Activated T-cell treated with anti-CD3 and anti-CD28 coated beads, Interleukin-2, amount 50 U/mL, for 48 hours (primary cell): Measurements from ENCODE around the gene CYS1.
A peak's percentile ranks its signal among the peaks of the same experiment; 100 is the strongest.

Source experiments
- DNase-seq, 2 experiments: peaks; one replicate each; pipeline ENCODE4 v3.0.0-alpha.2; 2020

The CYS1 gene

GRCh38 chr2:10091182-10091888 lies 11.1 kb upstream of the CYS1 start:
- peak; percentile 44 to 55 for DNase-seq

GRCh38 chr2:10089565-10090190 lies 9.5 kb upstream of the CYS1 start:
- DNase-seq: no peak

- DNase-seq: no peak
Measured at GRCh38 chr2:10087360-10087759, 7.1 kb upstream of the CYS1 start.

- DNase-seq: no peak
Measured at GRCh38 chr2:10086950-10087349, 6.7 kb upstream of the CYS1 start.

- no peak for DNase-seq
Measured at GRCh38 chr2:10085668-10086059, 5.5 kb upstream of the CYS1 start.

- no peak for DNase-seq
Measured at GRCh38 chr2:10085043-10085667, 4.9 kb upstream of the CYS1 start.

GRCh38 chr2:10084223-10084865 lies 4.1 kb upstream of the CYS1 start:
- DNase-seq: no peak

GRCh38 chr2:10083692-10084211 lies 3.5 kb upstream of the CYS1 start:
- DNase-seq: no peak

GRCh38 chr2:10083046-10083445 lies 2.8 kb upstream of the CYS1 start:
- DNase-seq: no peak

- peak in 1 of 2 experiments; percentile 37 for DNase-seq
Measured at GRCh38 chr2:10080536-10081304, 509 bp upstream of the CYS1 start.

GRCh38 chr2:10079266-10079869 lies 843 bp downstream of the CYS1 start:
- peak in 1 of 2 experiments; percentile 44 for DNase-seq

- no peak for DNase-seq
Measured at GRCh38 chr2:10078704-10079265, 1.4 kb downstream of the CYS1 start.

- no peak for DNase-seq
Measured at GRCh38 chr2:10078001-10078400, 2.2 kb downstream of the CYS1 start.

GRCh38 chr2:10076988-10077527 lies 3.2 kb downstream of the CYS1 start:
- DNase-seq: no peak

- no peak for DNase-seq
Measured at GRCh38 chr2:10076511-10076910, 3.7 kb downstream of the CYS1 start.

- no peak for DNase-seq
Measured at GRCh38 chr2:10075571-10076209, 4.5 kb downstream of the CYS1 start.

GRCh38 chr2:10075101-10075500 lies 5.1 kb downstream of the CYS1 start:
- no peak for DNase-seq

GRCh38 chr2:10073706-10074105 lies 6.5 kb downstream of the CYS1 start:
- no peak for DNase-seq

- peak; percentile 79 to 82 for DNase-seq
Measured at GRCh38 chr2:10072656-10073480, 7.3 kb downstream of the CYS1 start.

- DNase-seq: no peak
Measured at GRCh38 chr2:10071595-10071994, 8.6 kb downstream of the CYS1 start.
